Astrocyte (in vitro differentiated cells and primary cell): Measurements from ENCODE around the gene HCRTR1.

Source experiments
- CTCF ChIP-seq: IDR thresholded peaks from 2 replicates; pipeline ENCODE4 v1.5.1; 2011; ENCODE audit warnings: low read depth, mild to moderate bottlenecking, inconsistent platforms, low read length, moderate library complexity; ENCODE audit not compliant: insufficient read depth
- EZH2 ChIP-seq: IDR thresholded peaks from 2 replicates; pipeline ENCODE4 v1.6.1; 2012; ENCODE audit warnings: mild to moderate bottlenecking, low read length, inconsistent platforms; ENCODE audit not compliant: insufficient read depth

GRCh38 chr1:31667065-31667785, 49.7 kb downstream of the HCRTR1 start:
- no peak for TF ChIP-seq CTCF
- no peak for TF ChIP-seq EZH2
